Stimulated activated CD4-positive, alpha-beta T cell treated with anti-CD3 and anti-CD28 coated beads, Interleukin-4, amount 100 ng/mL, for 24 hours (primary cell): Measurements from ENCODE around the gene ADAMTS2.

ENCODE experiments used
- DNase-seq: peaks from one replicate; pipeline ENCODE4 v3.0.0-alpha.2; 2020

The ADAMTS2 gene

GRCh38 chr5:179207920-179208705, 137.1 kb downstream of the ADAMTS2 start:
- no peak for DNase-seq

GRCh38 chr5:179207470-179207869, 137.8 kb downstream of the ADAMTS2 start:
- no peak for DNase-seq

- DNase-seq: no peak
These were observed 138.9 kb downstream of the ADAMTS2 start for GRCh38 chr5:179206366-179206765.

- DNase-seq: no peak
These were observed 140.0 kb downstream of the ADAMTS2 start for GRCh38 chr5:179205277-179205676.

GRCh38 chr5:179204572-179204971, 140.7 kb downstream of the ADAMTS2 start:
- DNase-seq: no peak

GRCh38 chr5:179203248-179203647, 142.0 kb downstream of the ADAMTS2 start:
- DNase-seq: no peak

GRCh38 chr5:179201986-179202385, 143.3 kb downstream of the ADAMTS2 start:
- no peak for DNase-seq

GRCh38 chr5:179199246-179199645, 146.0 kb downstream of the ADAMTS2 start:
- no peak for DNase-seq

- no peak for DNase-seq
These were observed 146.4 kb downstream of the ADAMTS2 start for GRCh38 chr5:179198825-179199224.

- DNase-seq: no peak
These were observed 148.7 kb downstream of the ADAMTS2 start for GRCh38 chr5:179196405-179197079.

GRCh38 chr5:179195561-179196404, 149.5 kb downstream of the ADAMTS2 start:
- no peak for DNase-seq

GRCh38 chr5:179194941-179195381, 150.3 kb downstream of the ADAMTS2 start:
- no peak for DNase-seq

GRCh38 chr5:179194201-179194910, 150.9 kb downstream of the ADAMTS2 start:
- no peak for DNase-seq

- no peak for DNase-seq
These were observed 151.5 kb downstream of the ADAMTS2 start for GRCh38 chr5:179193746-179194145.

GRCh38 chr5:179192891-179193470, 152.3 kb downstream of the ADAMTS2 start:
- no peak for DNase-seq

- no peak for DNase-seq
These were observed 152.9 kb downstream of the ADAMTS2 start for GRCh38 chr5:179192185-179192890.

- no peak for DNase-seq
These were observed 153.6 kb downstream of the ADAMTS2 start for GRCh38 chr5:179191506-179192184.

- no peak for DNase-seq
These were observed 154.3 kb downstream of the ADAMTS2 start for GRCh38 chr5:179190851-179191505.

GRCh38 chr5:179188636-179189035, 156.6 kb downstream of the ADAMTS2 start:
- DNase-seq: no peak
